H9 (cell line): Measurements from ENCODE around the gene SOD1. TPM values are rescaled to one million over a fixed set of nuclear protein-coding genes. Genes with fewer than 3 reads are reported as not detected.
"Not testable (repeated sequence)": the region's sequence is repeated elsewhere in the genome, so short reads cannot be mapped to it uniquely, and the experiment has no call there.

Experiments
- DNase-seq: peaks from one replicate; pipeline ENCODE4 v3.0.0-alpha.2; 2017
- H2AFZ ChIP-seq: one replicate; pipeline ENCODE4 v1.6.1; 2013; ENCODE audit warnings: mild to moderate bottlenecking, low read length, control low read depth, moderate library complexity
- H2AK5ac ChIP-seq: 2 replicates; pipeline ENCODE4 v1.6.1; 2013; ENCODE audit warnings: low read length, control low read depth, mixed read lengths; ENCODE audit not compliant: insufficient read length
- H2BK120ac ChIP-seq: one replicate; pipeline ENCODE4 v1.6.1; 2013; ENCODE audit warnings: low read depth, mild to moderate bottlenecking, low read length, control low read depth, inconsistent platforms; ENCODE audit not compliant: poor library complexity, severe bottlenecking
- H2BK12ac ChIP-seq: 2 replicates; pipeline ENCODE4 v1.6.1; 2013; ENCODE audit warnings: low read length, control low read depth, mixed read lengths, low read depth; ENCODE audit not compliant: insufficient read length
- H2BK15ac ChIP-seq: 2 replicates; pipeline ENCODE4 v1.6.1; 2013; ENCODE audit warnings: low read depth, low read length, control low read depth
- H2BK20ac ChIP-seq: one replicate; pipeline ENCODE4 v1.6.1; 2013; ENCODE audit warnings: low read depth, mild to moderate bottlenecking, low read length, control low read depth, inconsistent platforms; ENCODE audit not compliant: poor library complexity, severe bottlenecking
- H2BK5ac ChIP-seq: 2 replicates; pipeline ENCODE4 v1.6.1; 2013; ENCODE audit warnings: low read length, control low read depth, mixed read lengths; ENCODE audit not compliant: insufficient read length
- H3K14ac ChIP-seq: 2 replicates; pipeline ENCODE4 v1.6.1; 2013; ENCODE audit warnings: low read length, control low read depth; ENCODE audit not compliant: insufficient read depth
- H3K18ac ChIP-seq: 2 replicates; pipeline ENCODE4 v1.6.1; 2013; ENCODE audit warnings: low read depth, mild to moderate bottlenecking, mixed read lengths, low read length, control low read depth; ENCODE audit not compliant: insufficient read length
- H3K23ac ChIP-seq: 2 replicates; pipeline ENCODE4 v1.6.1; 2013; ENCODE audit warnings: low read length, control low read depth, mixed read lengths, low read depth; ENCODE audit not compliant: insufficient read length
- H3K23me2 ChIP-seq: 2 replicates; pipeline ENCODE4 v1.6.1; 2013; ENCODE audit warnings: low read depth, mild to moderate bottlenecking, mixed read lengths, low read length, control low read depth; ENCODE audit not compliant: insufficient read length, poor library complexity, severe bottlenecking
- H3K27ac ChIP-seq: 2 replicates; pipeline ENCODE4 v1.5.1; 2013; ENCODE audit warnings: low read length, control low read depth, mixed read lengths, low read depth; ENCODE audit not compliant: insufficient read length
- H3K27me3 ChIP-seq: 2 replicates; pipeline ENCODE4 v1.6.1; 2013; ENCODE audit warnings: low read length, control low read depth, inconsistent platforms; ENCODE audit not compliant: insufficient read depth
- H3K4ac ChIP-seq: 2 replicates; pipeline ENCODE4 v1.6.1; 2013; ENCODE audit warnings: low read depth, mild to moderate bottlenecking, control low read depth, inconsistent platforms, low read length, moderate library complexity
- H3K4me1 ChIP-seq: 2 replicates; pipeline ENCODE4 v1.6.1; 2013; ENCODE audit warnings: low read length, control low read depth, inconsistent platforms; ENCODE audit not compliant: insufficient read depth
- H3K4me2 ChIP-seq: 2 replicates; pipeline ENCODE4 v1.6.1; 2013; ENCODE audit warnings: low read length, control low read depth, mixed read lengths; ENCODE audit not compliant: insufficient read length, insufficient read depth
- H3K56ac ChIP-seq: 2 replicates; pipeline ENCODE4 v1.6.1; 2013; ENCODE audit warnings: low read depth, mild to moderate bottlenecking, mixed read lengths, low read length, control low read depth; ENCODE audit not compliant: insufficient read length
- H3K79me1 ChIP-seq: 2 replicates; pipeline ENCODE4 v1.6.1; 2013; ENCODE audit warnings: low read depth, mild to moderate bottlenecking, moderate library complexity, low read length, control low read depth, inconsistent platforms; ENCODE audit not compliant: insufficient read depth, poor library complexity, severe bottlenecking
- H3K79me2 ChIP-seq: 2 replicates; pipeline ENCODE4 v1.6.1; 2013; ENCODE audit warnings: low read length, control low read depth, inconsistent platforms; ENCODE audit not compliant: insufficient read depth
- H3K9ac ChIP-seq: 2 replicates; pipeline ENCODE4 v1.6.1; 2013; ENCODE audit warnings: low read length, control low read depth, mixed read lengths; ENCODE audit not compliant: insufficient read length; ENCODE audit errors: extremely low read depth
- H3K9me3 ChIP-seq: one replicate; pipeline ENCODE4 v1.6.1; 2013; ENCODE audit warnings: low read depth, low read length, inconsistent platforms; ENCODE audit not compliant: control insufficient read depth
- H3T11ph ChIP-seq: one replicate; pipeline ENCODE4 v1.6.1; 2013; ENCODE audit warnings: mild to moderate bottlenecking, low read length, control low read depth, inconsistent platforms
- H4K20me1 ChIP-seq: one replicate; pipeline ENCODE4 v1.6.1; 2013; ENCODE audit not compliant: control insufficient read depth, insufficient read length, insufficient read depth
- H4K5ac ChIP-seq: 2 replicates; pipeline ENCODE4 v1.6.1; 2013; ENCODE audit warnings: low read depth, mild to moderate bottlenecking, mixed read lengths, low read length, control low read depth; ENCODE audit not compliant: insufficient read length
- H4K8ac ChIP-seq: replicated peaks from 2 replicates; pipeline ENCODE4 v1.6.1; 2013; ENCODE audit warnings: low read length, control low read depth, mixed read lengths, low read depth; ENCODE audit not compliant: insufficient read length
- H4K91ac ChIP-seq: 2 replicates; pipeline ENCODE4 v1.6.1; 2013; ENCODE audit warnings: low read depth, mild to moderate bottlenecking, moderate library complexity, mixed read lengths, low read length, control low read depth; ENCODE audit not compliant: insufficient read length
- H3K27ac Mint-ChIP-seq, 3 experiments: 2 replicates in 2 of 3; 3 replicates in 1 of 3; pipeline ENCODE4 v1.8.0; 2020 to 2021; ENCODE audit warnings: mixed read lengths in 3 of 3, mild to moderate bottlenecking in 1 of 3, moderate library complexity in 1 of 3
- H3K27me3 Mint-ChIP-seq: 2 replicates; pipeline ENCODE4 v1.8.0; 2021; ENCODE audit warnings: low read depth, mild to moderate bottlenecking, moderate library complexity, mixed read lengths
- H3K36me3 Mint-ChIP-seq, 3 experiments: 2 replicates in 2 of 3; 3 replicates in 1 of 3; pipeline ENCODE4 v1.8.0; 2020 to 2021; ENCODE audit warnings: low read depth in 3 of 3, mixed read lengths in 3 of 3; ENCODE audit not compliant: insufficient read depth in 1 of 3
- H3K4me1 Mint-ChIP-seq, 2 experiments: 2 replicates each; pipeline ENCODE4 v1.8.0; 2020; ENCODE audit warnings: mixed read lengths in 2 of 2
- H3K4me3 Mint-ChIP-seq, 2 experiments: 2 replicates in 1 of 2; 3 replicates in 1 of 2; pipeline ENCODE4 v1.8.0; 2020 to 2021; ENCODE audit warnings: mild to moderate bottlenecking in 2 of 2, mixed read lengths in 2 of 2, moderate library complexity in 1 of 2
- H3K9me3 Mint-ChIP-seq, 2 experiments: 2 replicates in 1 of 2; 3 replicates in 1 of 2; pipeline ENCODE4 v1.8.0; 2020; ENCODE audit warnings: mild to moderate bottlenecking in 2 of 2, mixed read lengths in 2 of 2, moderate library complexity in 1 of 2
- CTCF ChIP-seq: fragments of 200-600 bp; sonication (generic); conservative IDR thresholded peaks from 3 replicates; pipeline ENCODE4 v1.8.0; 2021; ENCODE audit warnings: antibody characterized with exemption, mild to moderate bottlenecking
- whole genome bisulfite sequencing: extraction: QIAGEN DNeasy Blood & Tissue Kit; methylation state at CpG from one replicate; pipeline ENCODE4 v1.1.7; 2013; ENCODE audit warnings: missing lambda C conversion rate, low lambda C conversion rate, mixed read lengths; ENCODE audit not compliant: insufficient read length; ENCODE audit errors: extremely low coverage; 5-methylcytosine and 5-hydroxymethylcytosine counted together
- total RNA-seq: library from RNA; stranded (reverse); gene quantifications from 2 replicates; pipeline ENCODE4 v1.2.1, GENCODE V29; 2021

SOD1 gene
- total RNA-seq, 1 experiment from 2014 or later, result 201 TPM

GRCh38 chr21:31654340-31654739 lies 5.2 kb upstream of the SOD1 start:
- H3K23me2 ChIP-seq, result no peaks in the 10 kb centered on the region
- H3K4ac ChIP-seq, result no peak overlapping the region
- no peak overlapping the region for H2BK5ac ChIP-seq
- H2BK120ac ChIP-seq, result no peak overlapping the region
- no CpG with 5 or more reads among the region's 20 CpGs for WGBS
- H2AK5ac ChIP-seq, result no peak overlapping the region
- Mint-ChIP-seq H3K4me3 (no peak overlapping the region), H3K27ac (no peak overlapping the region), H3K4me1 (peaks cover 3 to 5% of the 10 kb centered on the region in 2 experiments), H3K9me3 (peaks cover 0 to 3% of the 10 kb centered on the region in 2 experiments; a peak in 2 of 5 replicates), H3K27me3 (peaks cover 2% of the 10 kb centered on the region; the same call in 1 of the 2 replicates), H3K36me3 (peaks cover 4 to 8% (median 7%) of the 10 kb centered on the region in 3 experiments; a peak in 5 of 7 replicates)
- H3K27ac ChIP-seq, result no peak overlapping the region
- no peak overlapping the region for H3K14ac ChIP-seq
- no peak overlapping the region for H3K4me2 ChIP-seq
- H2AFZ ChIP-seq, result no peak overlapping the region
- H3K18ac ChIP-seq, result no peak overlapping the region
- no peaks in the 10 kb centered on the region for H3K4me1 ChIP-seq
- no peaks in the 10 kb centered on the region for H3K27me3 ChIP-seq
- H3K9me3 ChIP-seq, result no peaks in the 10 kb centered on the region
- H3K79me1 ChIP-seq, result no peaks in the 10 kb centered on the region
- H2BK20ac ChIP-seq, result no peak overlapping the region
- no peak overlapping the region for H4K8ac ChIP-seq
- no peak overlapping the region for H3K9ac ChIP-seq
- H4K91ac ChIP-seq, result no peak overlapping the region
- TF ChIP-seq CTCF, result no peak
- no peak overlapping the region for H4K5ac ChIP-seq
- no peaks in the 10 kb centered on the region for H4K20me1 ChIP-seq
- no peak overlapping the region for H3K23ac ChIP-seq
- H2BK15ac ChIP-seq, result no peak overlapping the region
- no peak overlapping the region for H3K56ac ChIP-seq
- DNase-seq, result peak; percentile 55
- no peaks in the 10 kb centered on the region for H3K79me2 ChIP-seq
- H3T11ph ChIP-seq, result no peak overlapping the region
- no peak overlapping the region for H2BK12ac ChIP-seq

GRCh38 chr21:31654821-31655580 lies 4.5 kb upstream of the SOD1 start:
- H3K23ac ChIP-seq, H3K27me3 Mint-ChIP-seq, H3K9me3 Mint-ChIP-seq, H4K8ac ChIP-seq, H3K4me1 ChIP-seq, H3K14ac ChIP-seq, H3K27ac ChIP-seq, H2BK5ac ChIP-seq, DNase-seq, H3K9ac ChIP-seq, H4K5ac ChIP-seq, H3K18ac ChIP-seq, H3K23me2 ChIP-seq, H3K9me3 ChIP-seq, H2AFZ ChIP-seq, H3K36me3 Mint-ChIP-seq, H3K4me1 Mint-ChIP-seq, H3K79me2 ChIP-seq, H2AK5ac ChIP-seq, H2BK120ac ChIP-seq, H4K20me1 ChIP-seq, H2BK12ac ChIP-seq, H2BK15ac ChIP-seq, H3T11ph ChIP-seq, H3K4ac ChIP-seq, H3K56ac ChIP-seq, H3K4me3 Mint-ChIP-seq, H4K91ac ChIP-seq, H3K4me2 ChIP-seq, H3K27me3 ChIP-seq, H3K79me1 ChIP-seq, H2BK20ac ChIP-seq: not testable (repeated sequence)
- H3K27ac Mint-ChIP-seq, result peak overlapping the region in 1 of 3 experiments; percentile 36; a peak in 1 of 7 replicates
- no CpG with 5 or more reads among the region's 21 CpGs for whole genome bisulfite sequencing
